NCI-H2227 treated with DMSO at 0.1 percent for 48 hours (cell line): ENCODE measurements around the gene TEP1.
"Not testable (repeated sequence)": the region's sequence is repeated elsewhere in the genome, so short reads cannot be mapped to it uniquely, and the experiment has no call there.

Experiments used
- DNase-seq: peaks from one replicate; lab custom pipeline; 2025; lab: John Stamatoyannopoulos, UW

TEP1 gene

GRCh38 chr14:20412876-20413743 lies at the start of gene TEP1:
Gene TEP1 (minus strand): TSS chr14:20413501. CDS start chr14:20408439, 5,062 bp downstream.
- peak; percentile 66 for DNase-seq

- peak; percentile 100 for DNase-seq
Observed at GRCh38 chr14:20461225-20462141, 48.2 kb upstream of the TEP1 start, which contains the start of gene PIP4P1. Gene PIP4P1 (minus strand): TSS chr14:20461434. CDS start chr14:20461325, 109 bp downstream.

DNA sequence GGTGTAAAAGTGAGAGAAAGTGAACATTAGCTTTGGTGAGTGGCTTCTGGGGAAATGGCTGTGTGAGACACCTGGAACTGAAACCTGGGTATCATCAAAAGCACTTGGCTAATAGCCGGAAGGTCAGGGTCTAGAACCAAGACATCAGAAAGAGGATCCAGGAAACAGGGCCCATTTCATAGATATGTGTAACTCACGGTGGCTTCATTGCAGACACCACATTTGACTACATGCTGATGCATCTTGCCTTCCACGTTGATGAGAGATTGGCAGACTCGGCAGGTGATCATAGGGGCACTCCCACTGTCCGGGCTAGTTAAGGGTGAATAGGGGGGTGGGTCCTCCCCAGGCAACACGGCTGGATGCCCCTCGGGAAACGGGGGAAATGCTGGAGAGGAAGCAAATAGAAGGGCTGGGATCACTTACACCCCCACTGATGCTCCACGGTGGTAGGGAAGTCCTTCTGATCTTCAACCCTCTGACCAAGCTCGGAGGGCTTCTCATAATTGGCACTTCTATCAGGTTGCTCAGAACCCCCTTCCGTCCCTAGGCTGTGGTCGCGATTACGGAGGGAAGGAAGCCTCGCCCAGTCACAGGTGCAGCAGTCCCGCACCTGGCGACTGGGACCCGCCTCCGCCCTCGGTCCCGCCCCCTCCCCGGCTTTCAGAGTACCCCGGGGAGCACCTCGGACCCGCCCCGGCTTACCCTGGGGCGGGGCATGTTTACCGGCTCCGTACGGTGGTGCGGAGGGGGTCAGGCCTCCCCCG lies 47.3 kb upstream of the TEP1 start:
- DNase-seq, result no peak

DNA sequence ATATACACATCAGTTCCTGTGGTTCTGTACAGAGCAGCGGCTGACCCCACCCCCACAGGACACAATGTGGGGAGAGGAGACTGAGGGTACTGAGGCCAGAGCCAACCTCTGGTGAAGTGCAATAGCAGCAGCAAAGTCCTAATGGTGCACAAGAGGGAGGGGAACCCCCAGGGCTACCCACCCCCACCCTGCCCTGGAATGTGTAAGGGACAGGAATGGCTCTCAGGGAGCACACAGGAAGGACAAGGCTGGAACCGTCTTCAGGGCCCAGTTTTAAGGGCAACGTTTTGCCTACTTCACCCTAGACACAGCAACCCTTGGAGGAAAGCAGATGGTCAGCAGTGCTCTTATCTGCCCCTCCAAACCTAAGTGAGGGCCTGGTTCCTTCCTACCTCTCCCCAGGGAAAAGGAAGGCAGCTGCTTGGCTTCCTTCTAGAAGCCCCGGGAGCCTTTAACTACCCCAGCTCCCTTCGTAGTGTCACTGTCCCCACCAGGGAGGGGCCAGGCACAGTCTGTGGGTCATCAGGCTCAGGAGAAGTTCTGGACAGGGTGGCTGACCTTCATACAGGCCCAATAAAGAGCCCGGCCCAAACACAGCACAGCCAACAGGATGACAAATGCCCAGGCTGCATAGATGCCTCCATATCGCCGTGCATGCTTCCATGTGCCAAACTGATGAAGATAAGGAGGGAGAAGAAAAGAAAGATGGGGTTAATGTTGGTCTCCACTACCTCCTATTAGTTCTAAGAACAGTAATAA lies 44.9 kb upstream of the TEP1 start:
- no peak for DNase-seq

GRCh38 chr14:20456971-20457370 lies 43.7 kb upstream of the TEP1 start:
- no peak for DNase-seq

DNA sequence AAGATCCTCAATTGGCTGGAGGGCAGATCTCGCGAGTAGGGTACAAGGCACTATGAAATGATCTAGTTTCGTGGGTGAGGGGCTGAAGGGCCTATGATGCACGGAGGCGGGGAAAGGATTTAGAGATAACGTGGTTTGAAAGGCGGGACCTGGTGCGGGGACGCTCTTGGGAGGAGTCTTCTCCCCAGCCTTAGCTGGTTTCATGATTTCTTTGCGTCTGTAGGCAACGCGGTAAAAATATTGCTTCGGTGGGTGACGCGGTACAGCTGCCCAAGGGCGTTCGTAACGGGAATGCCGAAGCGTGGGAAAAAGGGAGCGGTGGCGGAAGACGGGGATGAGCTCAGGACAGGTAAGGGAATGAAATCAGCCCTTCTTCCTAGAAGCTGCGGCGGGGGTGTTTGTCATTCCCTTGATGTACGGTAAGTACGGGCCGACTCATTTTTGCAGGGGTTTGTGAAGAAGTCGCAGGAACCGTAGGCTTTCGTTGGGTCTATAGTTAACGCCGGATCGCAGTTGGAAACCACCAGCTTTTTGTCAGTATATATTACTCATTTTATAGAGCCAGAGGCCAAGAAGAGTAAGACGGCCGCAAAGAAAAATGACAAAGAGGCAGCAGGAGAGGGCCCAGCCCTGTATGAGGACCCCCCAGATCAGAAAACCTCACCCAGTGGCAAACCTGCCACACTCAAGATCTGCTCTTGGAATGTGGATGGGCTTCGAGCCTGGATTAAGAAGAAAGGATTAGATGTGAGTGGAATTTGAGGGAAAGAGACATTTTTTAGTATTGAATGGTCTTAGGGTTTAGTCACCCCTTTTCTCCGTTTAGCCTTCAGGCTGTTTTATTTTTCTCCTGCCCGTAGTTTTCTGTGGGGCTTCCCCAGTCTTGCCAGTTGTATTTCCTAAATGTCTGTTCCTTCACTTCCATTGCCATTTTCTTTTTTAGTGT lies 42.3 kb upstream of the TEP1 start:
- DNase-seq, result peak; percentile 98

DNA sequence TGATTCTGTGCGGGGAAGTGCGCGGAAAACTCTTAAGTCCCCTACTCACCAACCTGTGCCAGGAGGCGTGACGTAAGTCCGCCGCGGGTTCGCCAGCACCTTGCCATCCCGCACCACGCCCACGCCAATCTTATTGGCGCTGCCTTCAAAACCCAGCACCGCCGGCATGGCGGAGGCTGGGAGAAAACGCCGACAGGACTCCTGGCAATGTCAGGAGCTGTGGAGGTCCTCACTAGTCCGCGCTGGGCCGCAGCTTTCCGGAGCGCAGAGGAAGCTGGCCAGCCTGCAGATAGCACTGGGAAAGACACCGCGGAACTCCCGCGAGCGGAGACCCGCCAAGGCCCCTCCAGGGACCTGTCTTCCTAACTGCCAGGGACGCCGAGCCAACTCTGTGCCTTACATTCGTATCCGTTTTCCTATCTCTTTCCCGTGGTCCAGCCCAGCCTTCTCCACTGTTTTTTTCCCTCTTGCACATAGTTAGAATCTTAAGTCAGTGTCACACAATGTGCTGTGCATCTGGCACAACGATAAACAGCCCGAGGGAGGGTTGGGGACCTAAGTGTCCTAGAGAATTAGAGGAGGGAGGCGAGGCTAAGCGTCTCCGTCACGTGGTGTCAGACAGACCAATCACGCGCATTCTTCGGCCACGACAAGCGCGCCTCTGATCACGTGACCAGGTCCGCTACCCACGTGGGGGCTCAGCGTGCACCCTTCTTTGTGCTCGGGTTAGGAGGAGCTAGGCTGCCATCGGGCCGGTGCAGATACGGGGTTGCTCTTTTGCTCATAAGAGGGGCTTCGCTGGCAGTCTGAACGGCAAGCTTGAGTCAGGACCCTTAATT lies 41.4 kb upstream of the TEP1 start, which contains the start of the genes APEX1 and OSGEP:
APEX1 (plus strand) TSS at position 711 of the 839 bp plus-strand sequence. CDS start 420 bp downstream, outside the sequence.
OSGEP (minus strand) TSS at position 297 of the 839 bp plus-strand sequence; CDS start at position 168, 129 bp downstream.
- peak; percentile 98 for DNase-seq

GRCh38 chr14:20452831-20453230 lies 39.5 kb upstream of the TEP1 start:
- DNase-seq, result not testable (repeated sequence)

- DNase-seq, result no peak
Observed at GRCh38 chr14:20446889-20447288, 33.6 kb upstream of the TEP1 start.

GRCh38 chr14:20443650-20444049 lies 30.3 kb upstream of the TEP1 start:
- DNase-seq, result not testable (repeated sequence)

DNA sequence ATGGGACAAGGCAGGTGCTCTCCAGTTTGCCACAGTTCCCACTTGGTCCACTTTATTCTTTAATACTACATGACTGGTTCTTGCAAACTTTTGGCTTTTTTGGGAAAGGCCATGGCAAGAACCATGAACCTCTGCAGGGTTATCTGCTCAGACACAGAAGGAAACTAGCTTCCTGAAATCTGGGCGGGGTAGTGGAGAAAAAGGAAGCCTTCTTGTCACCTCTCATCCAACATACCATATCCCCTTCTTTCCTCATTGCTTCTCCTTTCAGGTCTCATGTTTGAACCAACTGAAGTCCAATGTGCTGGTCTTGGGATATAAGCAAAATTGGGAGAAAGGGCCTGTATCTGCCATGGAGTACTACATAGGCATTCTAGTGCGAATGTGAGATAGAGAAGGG lies 28.2 kb upstream of the TEP1 start:
- no peak for DNase-seq

DNA sequence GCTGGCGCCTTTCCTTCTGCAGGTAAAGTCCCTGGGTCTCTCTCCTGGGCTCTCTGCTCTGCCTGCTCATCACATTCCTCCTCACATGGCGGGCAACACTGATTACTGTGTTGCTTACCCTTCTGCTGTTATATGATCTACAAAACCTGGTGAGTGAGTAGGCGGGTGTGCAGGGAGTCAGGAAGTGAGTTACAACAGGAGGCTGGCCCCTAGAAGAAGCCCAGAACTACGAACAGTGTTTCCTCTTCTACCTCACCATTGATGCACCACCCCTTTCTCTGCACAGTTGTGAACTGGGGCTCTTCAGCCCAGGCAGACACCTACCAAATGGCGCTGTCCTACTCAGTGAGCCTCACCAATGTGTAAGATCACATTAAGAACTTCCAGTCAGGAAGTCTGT lies 27.6 kb upstream of the TEP1 start:
- DNase-seq, result no peak

GRCh38 chr14:20440465-20440864 lies 27.2 kb upstream of the TEP1 start:
- DNase-seq, result no peak

- DNase-seq, result no peak
Observed at GRCh38 chr14:20438664-20439063, 25.4 kb upstream of the TEP1 start.

DNA sequence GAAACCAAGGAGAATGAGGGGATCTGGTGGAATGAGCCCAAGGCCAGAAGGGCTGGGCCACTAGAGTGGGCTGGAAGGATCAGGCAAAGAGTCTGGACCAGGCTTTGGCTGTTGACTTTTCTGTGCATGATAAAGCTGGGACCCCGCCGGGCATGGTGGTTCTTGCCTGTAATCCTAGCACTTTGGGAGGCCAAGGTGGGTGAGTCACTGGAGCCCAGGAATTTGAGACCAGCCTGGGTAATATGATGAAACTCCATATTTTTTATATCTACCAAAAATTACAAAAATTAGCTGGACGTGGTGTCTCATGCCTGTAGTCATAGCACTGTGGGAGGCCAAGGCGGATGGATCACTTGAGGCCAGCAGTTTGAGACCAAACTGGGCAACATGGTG lies 23.1 kb upstream of the TEP1 start:
- DNase-seq, result no peak

DNA sequence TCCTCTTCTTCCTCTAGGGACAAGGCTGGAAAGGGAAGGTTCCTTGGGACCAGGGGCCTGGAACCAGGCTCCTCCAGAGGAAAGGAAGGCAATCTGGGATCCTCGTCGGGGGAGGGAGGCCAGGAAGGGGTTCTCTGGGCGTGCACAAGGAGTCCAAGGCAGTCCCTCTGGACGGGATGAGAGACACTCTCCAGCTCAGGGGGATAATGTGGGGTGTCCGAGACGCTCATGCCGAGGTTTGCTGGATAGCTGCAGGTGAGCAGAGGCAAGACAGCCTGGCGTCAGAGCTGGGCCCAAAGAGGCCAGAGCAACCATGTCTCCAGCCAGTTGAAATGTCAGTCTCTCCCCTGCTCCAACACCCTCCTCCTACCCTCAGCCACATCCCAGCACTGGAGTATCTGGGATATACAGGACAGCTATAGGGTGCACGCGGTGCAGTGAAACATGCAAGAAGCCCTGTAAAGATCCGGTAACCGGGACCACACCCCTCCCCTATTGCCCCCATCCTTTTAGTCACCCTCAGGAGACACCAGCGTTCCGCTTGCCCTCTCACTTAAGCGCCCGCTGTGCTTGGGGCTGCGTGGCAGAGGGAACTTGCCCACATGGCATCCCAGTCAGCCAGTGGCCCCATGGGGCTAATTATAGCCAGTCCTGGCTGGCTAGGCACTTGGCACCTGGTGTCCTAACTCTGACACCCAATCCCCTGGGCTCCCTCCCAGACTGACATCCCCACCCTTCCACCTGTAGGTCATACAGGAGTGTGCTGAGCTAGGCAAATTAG lies 22.5 kb upstream of the TEP1 start, which contains the start of gene KLHL33:
KLHL33 (minus strand) TSS at position 585 of the 781 bp plus-strand sequence; CDS start at position 230, 355 bp downstream.
- DNase-seq, result no peak

GRCh38 chr14:20434701-20435581 lies 21.6 kb upstream of the TEP1 start:
- no peak for DNase-seq
